HEK293 (cell line): Measurements from ENCODE around the gene ZNF613.

Experiments used
- CTCF ChIA-PET: fragments of 350-600 bp; formaldehyde crosslinking; extraction: SDS; loops from one replicate; lab custom pipeline; 2021; ENCODE audit warnings: antibody characterized with exemption; lab: Yijun Ruan, JAX
- POLR2A ChIA-PET: fragments of 300-600 bp; formaldehyde crosslinking; extraction: SDS; loops from one replicate; lab custom pipeline; 2020; ENCODE audit warnings: antibody characterized with exemption, inconsistent platforms; lab: Yijun Ruan, JAX
- H3K27ac ChIP-seq: fragments of 200-500 bp; sonication (Bioruptor generic); 2 replicates; pipeline ENCODE4 v1.5.1; 2014; ENCODE audit warnings: low read depth, low read length, control low read depth, inconsistent platforms; ENCODE audit errors: extremely low read depth
- H3K36me3 ChIP-seq, 2 experiments: fragments of 200-500 bp in 1 of 2; sonication (Bioruptor generic) in 1 of 2; 1 replicate in 1 of 2; 2 replicates in 1 of 2; pipeline ENCODE4 v1.5.1; 2014 to 2017; ENCODE audit warnings: inconsistent platforms in 2 of 2, low read length in 2 of 2; ENCODE audit not compliant: control insufficient read depth in 2 of 2, insufficient read depth in 1 of 2
- H3K4me1 ChIP-seq: fragments of 200-500 bp; sonication (Bioruptor generic); 2 replicates; pipeline ENCODE4 v1.5.1; 2014; ENCODE audit warnings: mild to moderate bottlenecking, low read length, inconsistent platforms; ENCODE audit not compliant: control insufficient read depth, insufficient read depth
- H3K4me3 ChIP-seq: 2 replicates; pipeline ENCODE4 v1.5.1; 2011; ENCODE audit warnings: low read depth, mild to moderate bottlenecking, control low read depth, low read length, moderate library complexity
- H3K9me3 ChIP-seq: fragments of 200-500 bp; sonication (Bioruptor generic); 2 replicates; pipeline ENCODE4 v1.5.1; 2014; ENCODE audit warnings: low read depth, low read length, inconsistent platforms; ENCODE audit not compliant: control insufficient read depth, insufficient read depth
- BCL11B ChIP-seq: fragments of 450-650 bp; formaldehyde crosslinking; IDR thresholded peaks from 2 replicates; pipeline ENCODE4 v1.5.1; 2016; ENCODE audit warnings: low read depth, missing biosample characterization, missing genetic modification characterization
- GLIS2 ChIP-seq: fragments of 450-650 bp; formaldehyde crosslinking; IDR thresholded peaks from 2 replicates; pipeline ENCODE4 v1.5.1; 2016; ENCODE audit warnings: missing biosample characterization, missing genetic modification characterization
- PRDM1 ChIP-seq: fragments of 450-650 bp; formaldehyde crosslinking; IDR thresholded peaks from 2 replicates; pipeline ENCODE4; 2016; ENCODE audit warnings: missing biosample characterization, missing genetic modification characterization
- TRIM28 ChIP-seq: IDR thresholded peaks from 2 replicates; pipeline ENCODE4 v1.6.1; 2011; ENCODE audit warnings: low read length, control low read depth, borderline replicate concordance
- YY1 ChIP-seq: fragments of 450-650 bp; formaldehyde crosslinking; IDR thresholded peaks from 2 replicates; pipeline ENCODE4 v1.5.1; 2018; ENCODE audit warnings: missing biosample characterization, missing genetic modification characterization
- ZBTB21 ChIP-seq: fragments of 450-650 bp; formaldehyde crosslinking; IDR thresholded peaks from 2 replicates; pipeline ENCODE4 v1.5.1; 2017; ENCODE audit warnings: missing biosample characterization, missing genetic modification characterization
- ZBTB48 ChIP-seq: fragments of 450-650 bp; formaldehyde crosslinking; IDR thresholded peaks from 2 replicates; pipeline ENCODE4 v1.5.1; 2016; ENCODE audit warnings: missing biosample characterization, missing genetic modification characterization
- ZBTB8A ChIP-seq: fragments of 450-650 bp; formaldehyde crosslinking; IDR thresholded peaks from 2 replicates; pipeline ENCODE4 v1.5.1; 2016; ENCODE audit warnings: missing biosample characterization, missing genetic modification characterization
- ZFP69B ChIP-seq: fragments of 450-650 bp; formaldehyde crosslinking; IDR thresholded peaks from 2 replicates; pipeline ENCODE4 v1.5.1; 2016; ENCODE audit warnings: missing biosample characterization, missing genetic modification characterization
- ZNF112 ChIP-seq: fragments of 450-650 bp; formaldehyde crosslinking; IDR thresholded peaks from 2 replicates; pipeline ENCODE4 v1.5.0; 2017; ENCODE audit warnings: missing biosample characterization, missing genetic modification characterization
- ZNF140 ChIP-seq: fragments of 450-650 bp; formaldehyde crosslinking; IDR thresholded peaks from 2 replicates; pipeline ENCODE4 v1.5.1; 2016; ENCODE audit warnings: missing biosample characterization, missing genetic modification characterization
- ZNF214 ChIP-seq: fragments of 450-650 bp; formaldehyde crosslinking; IDR thresholded peaks from 2 replicates; pipeline ENCODE4 v1.5.1; 2017; ENCODE audit warnings: missing biosample characterization, mild to moderate bottlenecking, missing genetic modification characterization, borderline replicate concordance
- ZNF274 ChIP-seq, 2 experiments: fragments of 200-500 bp in 1 of 2; fragments of 450-650 bp in 1 of 2; sonication (Bioruptor generic) in 1 of 2; formaldehyde crosslinking in 1 of 2; IDR thresholded peaks; 2 replicates each; pipeline versions ENCODE4 v1.5.1 to v1.6.1; 2014 to 2016; ENCODE audit warnings: borderline replicate concordance in 1 of 2, inconsistent platforms in 1 of 2, low read length in 1 of 2, missing biosample characterization in 1 of 2, missing genetic modification characterization in 1 of 2
- ZNF514 ChIP-seq: fragments of 450-650 bp; formaldehyde crosslinking; IDR thresholded peaks from 2 replicates; pipeline ENCODE4 v1.5.1; 2016; ENCODE audit warnings: missing biosample characterization, missing genetic modification characterization
- ZNF548 ChIP-seq: fragments of 450-650 bp; formaldehyde crosslinking; IDR thresholded peaks from 2 replicates; pipeline ENCODE4 v1.5.1; 2016; ENCODE audit warnings: missing biosample characterization, missing genetic modification characterization
- ZNF549 ChIP-seq: fragments of 450-650 bp; IDR thresholded peaks from 2 replicates; pipeline ENCODE4 v1.5.1; 2018; ENCODE audit warnings: missing biosample characterization, missing genetic modification characterization, mild to moderate bottlenecking, inconsistent platforms, moderate library complexity
- ZNF558 ChIP-seq: fragments of 450-650 bp; formaldehyde crosslinking; IDR thresholded peaks from 2 replicates; pipeline ENCODE4 v1.5.1; 2016; ENCODE audit warnings: missing biosample characterization, missing genetic modification characterization
- ZNF623 ChIP-seq: fragments of 450-650 bp; formaldehyde crosslinking; IDR thresholded peaks from 2 replicates; pipeline ENCODE4 v1.5.1; 2016; ENCODE audit warnings: missing biosample characterization, missing genetic modification characterization
- ZNF768 ChIP-seq: fragments of 450-650 bp; formaldehyde crosslinking; IDR thresholded peaks from 2 replicates; pipeline ENCODE4 v1.5.1; 2018; ENCODE audit warnings: missing biosample characterization, mild to moderate bottlenecking, missing genetic modification characterization
- ZNF791 ChIP-seq: fragments of 450-650 bp; formaldehyde crosslinking; IDR thresholded peaks from 2 replicates; pipeline ENCODE4 v1.5.1; 2016; ENCODE audit warnings: missing biosample characterization, missing genetic modification characterization
- ZNF792 ChIP-seq: fragments of 450-650 bp; formaldehyde crosslinking; IDR thresholded peaks from 2 replicates; pipeline ENCODE4 v1.5.1; 2016; ENCODE audit warnings: missing biosample characterization, missing genetic modification characterization
- ZSCAN16 ChIP-seq: fragments of 450-650 bp; formaldehyde crosslinking; IDR thresholded peaks from 2 replicates; pipeline ENCODE4 v1.5.1; 2016; ENCODE audit warnings: missing biosample characterization, missing genetic modification characterization
- ZSCAN23 ChIP-seq: fragments of 450-650 bp; formaldehyde crosslinking; IDR thresholded peaks from 2 replicates; pipeline ENCODE4 v1.5.1; 2016; ENCODE audit warnings: missing biosample characterization, missing genetic modification characterization
- TF ChIP-seq, protein P1 (sequence below): fragments of 450-650 bp; formaldehyde crosslinking; IDR thresholded peaks from 2 replicates; pipeline ENCODE4 v1.5.1; 2017; ENCODE audit warnings: missing biosample characterization, mild to moderate bottlenecking, missing genetic modification characterization, moderate library complexity
- TF ChIP-seq, protein P2 (sequence below): fragments of 450-650 bp; formaldehyde crosslinking; IDR thresholded peaks from 2 replicates; pipeline ENCODE4 v1.5.1; 2016; ENCODE audit warnings: missing biosample characterization, missing genetic modification characterization
- TF ChIP-seq, protein P3 (sequence below): fragments of 450-650 bp; formaldehyde crosslinking; conservative IDR thresholded peaks from 2 replicates; pipeline ENCODE4 v1.5.1; 2016; ENCODE audit warnings: low read depth, missing biosample characterization, missing genetic modification characterization
- TF ChIP-seq, protein P4 (sequence below): sonication (generic); formaldehyde crosslinking; IDR thresholded peaks from 2 replicates; pipeline ENCODE4 v1.8.1; 2022; ENCODE audit warnings: mild to moderate bottlenecking, moderate library complexity, missing genetic modification reagents

Gene ZNF613

DNA sequence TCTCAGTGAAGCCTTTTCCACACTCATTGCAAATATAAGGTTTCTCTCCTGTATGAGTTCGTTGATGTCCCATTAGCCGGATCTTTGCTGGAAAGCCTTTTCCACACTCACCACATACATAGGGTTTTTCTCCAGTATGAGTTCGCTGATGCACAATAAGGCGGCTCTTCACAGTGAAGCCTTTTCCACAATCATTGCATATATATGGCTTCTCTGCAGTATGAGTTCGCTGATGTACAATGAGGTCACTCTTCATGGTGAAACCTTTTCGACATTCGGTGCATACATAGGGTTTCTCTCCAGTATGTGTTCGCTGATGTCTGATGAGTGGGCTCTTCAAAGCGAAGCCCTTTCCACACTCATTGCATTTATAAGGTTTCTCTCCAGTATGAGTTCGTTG lies 66.2 kb downstream of the ZNF613 start:
- TF ChIP-seq ZSCAN16 (tag by site-specific recombination): no peak
- TF ChIP-seq ZBTB48 (tag by site-specific recombination): no peak
- TF ChIP-seq ZFP69B (tag by site-specific recombination): no peak
- no peak for TF ChIP-seq ZNF791 (tag by site-specific recombination)
- no peak for TF ChIP-seq YY1 (tag by site-specific recombination)
- no peak for TF ChIP-seq ZNF792
- TF ChIP-seq ZNF140 (tag by site-specific recombination): no peak
- TF ChIP-seq ZNF274 (IDR thresholded peaks at IDR 0.05; ENCODE audit: low read length): peak; percentile 62
- TF ChIP-seq ZNF274 (tag by site-specific recombination; IDR thresholded peaks at IDR 0.05; ENCODE audit: borderline replicate concordance): peak; percentile 78
- ChIA-PET CTCF (no interaction called here), POLR2A (no interaction called here)
- Histone ChIP-seq H3K4me3 (no peak overlapping the region), H3K36me3 (peaks cover 25 to 56% of the 10 kb centered on the region in 2 experiments), H3K9me3 (no peaks in the 10 kb centered on the region; the same call in none of the 2 replicates), H3K4me1 (no peaks in the 10 kb centered on the region), H3K27ac (no peak overlapping the region)

DNA sequence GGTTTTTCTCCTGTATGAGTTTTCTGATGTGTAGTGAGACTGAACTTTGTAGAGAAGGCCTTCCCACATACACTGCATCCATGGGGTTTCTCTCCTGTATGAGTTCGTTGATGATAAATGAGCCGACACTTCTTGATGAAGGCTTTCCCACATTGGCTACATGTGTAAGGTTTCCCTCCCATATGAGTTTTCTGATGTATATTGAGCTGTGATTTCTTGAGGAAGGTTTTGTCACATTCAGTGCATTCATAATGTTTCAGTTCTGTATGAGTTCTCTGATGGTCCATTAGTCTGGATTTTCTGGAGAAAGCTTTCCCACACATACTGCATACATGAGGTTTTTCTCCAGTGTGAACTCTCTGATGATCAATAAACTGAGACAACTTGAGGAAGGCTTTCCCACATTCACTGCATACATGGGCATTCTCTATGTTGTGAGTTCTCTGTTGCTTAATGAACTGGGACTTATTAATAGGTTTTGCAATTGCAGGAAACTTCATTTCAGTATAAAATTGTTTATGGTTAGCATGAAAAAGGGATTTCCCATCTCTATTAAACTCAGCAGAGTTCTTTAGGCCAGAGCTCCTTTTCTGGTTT lies 66.9 kb downstream of the ZNF613 start:
- Histone ChIP-seq H3K4me3 (no peak overlapping the region), H3K4me1 (no peaks in the 10 kb centered on the region), H3K36me3 (peaks cover 32 to 63% of the 10 kb centered on the region in 2 experiments), H3K27ac (no peak overlapping the region), H3K9me3 (peaks cover 2% of the 10 kb centered on the region)
- POLR2A ChIA-PET: no interaction called here
- CTCF ChIA-PET: no interaction called here
- TF ChIP-seq, protein P1, sequence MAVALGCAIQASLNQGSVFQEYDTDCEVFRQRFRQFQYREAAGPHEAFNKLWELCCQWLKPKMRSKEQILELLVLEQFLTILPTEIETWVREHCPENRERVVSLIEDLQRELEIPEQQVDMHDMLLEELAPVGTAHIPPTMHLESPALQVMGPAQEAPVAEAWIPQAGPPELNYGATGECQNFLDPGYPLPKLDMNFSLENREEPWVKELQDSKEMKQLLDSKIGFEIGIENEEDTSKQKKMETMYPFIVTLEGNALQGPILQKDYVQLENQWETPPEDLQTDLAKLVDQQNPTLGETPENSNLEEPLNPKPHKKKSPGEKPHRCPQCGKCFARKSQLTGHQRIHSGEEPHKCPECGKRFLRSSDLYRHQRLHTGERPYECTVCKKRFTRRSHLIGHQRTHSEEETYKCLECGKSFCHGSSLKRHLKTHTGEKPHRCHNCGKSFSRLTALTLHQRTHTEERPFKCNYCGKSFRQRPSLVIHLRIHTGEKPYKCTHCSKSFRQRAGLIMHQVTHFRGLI (tag by site-specific recombination): no peak
- TF ChIP-seq BCL11B (tag by site-specific recombination) (no peak), GLIS2 (tag by site-specific recombination) (no peak), ZNF558 (tag by site-specific recombination) (no peak), ZNF112 (tag by site-specific recombination) (no peak), TRIM28 (peak; percentile 78; the same call in 1 of the 2 replicates), YY1 (tag by site-specific recombination) (no peak), ZNF514 (no peak), ZBTB8A (tag by site-specific recombination) (no peak), ZNF623 (tag by site-specific recombination) (no peak), ZBTB21 (tag by site-specific recombination) (no peak), ZNF214 (no peak), ZNF549 (no peak), PRDM1 (tag by site-specific recombination) (no peak), ZNF548 (no peak), ZNF768 (tag by site-specific recombination) (no peak), ZSCAN23 (tag by site-specific recombination) (no peak), ZNF274 (IDR thresholded peaks at IDR 0.05; ENCODE audit: low read length) (peak; percentile 87), ZNF274 (tag by site-specific recombination; IDR thresholded peaks at IDR 0.05; ENCODE audit: borderline replicate concordance) (peak; percentile 96)
- TF ChIP-seq, protein P2, sequence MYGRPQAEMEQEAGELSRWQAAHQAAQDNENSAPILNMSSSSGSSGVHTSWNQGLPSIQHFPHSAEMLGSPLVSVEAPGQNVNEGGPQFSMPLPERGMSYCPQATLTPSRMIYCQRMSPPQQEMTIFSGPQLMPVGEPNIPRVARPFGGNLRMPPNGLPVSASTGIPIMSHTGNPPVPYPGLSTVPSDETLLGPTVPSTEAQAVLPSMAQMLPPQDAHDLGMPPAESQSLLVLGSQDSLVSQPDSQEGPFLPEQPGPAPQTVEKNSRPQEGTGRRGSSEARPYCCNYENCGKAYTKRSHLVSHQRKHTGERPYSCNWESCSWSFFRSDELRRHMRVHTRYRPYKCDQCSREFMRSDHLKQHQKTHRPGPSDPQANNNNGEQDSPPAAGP (tag by site-specific recombination): no peak
- TF ChIP-seq, protein P3, sequence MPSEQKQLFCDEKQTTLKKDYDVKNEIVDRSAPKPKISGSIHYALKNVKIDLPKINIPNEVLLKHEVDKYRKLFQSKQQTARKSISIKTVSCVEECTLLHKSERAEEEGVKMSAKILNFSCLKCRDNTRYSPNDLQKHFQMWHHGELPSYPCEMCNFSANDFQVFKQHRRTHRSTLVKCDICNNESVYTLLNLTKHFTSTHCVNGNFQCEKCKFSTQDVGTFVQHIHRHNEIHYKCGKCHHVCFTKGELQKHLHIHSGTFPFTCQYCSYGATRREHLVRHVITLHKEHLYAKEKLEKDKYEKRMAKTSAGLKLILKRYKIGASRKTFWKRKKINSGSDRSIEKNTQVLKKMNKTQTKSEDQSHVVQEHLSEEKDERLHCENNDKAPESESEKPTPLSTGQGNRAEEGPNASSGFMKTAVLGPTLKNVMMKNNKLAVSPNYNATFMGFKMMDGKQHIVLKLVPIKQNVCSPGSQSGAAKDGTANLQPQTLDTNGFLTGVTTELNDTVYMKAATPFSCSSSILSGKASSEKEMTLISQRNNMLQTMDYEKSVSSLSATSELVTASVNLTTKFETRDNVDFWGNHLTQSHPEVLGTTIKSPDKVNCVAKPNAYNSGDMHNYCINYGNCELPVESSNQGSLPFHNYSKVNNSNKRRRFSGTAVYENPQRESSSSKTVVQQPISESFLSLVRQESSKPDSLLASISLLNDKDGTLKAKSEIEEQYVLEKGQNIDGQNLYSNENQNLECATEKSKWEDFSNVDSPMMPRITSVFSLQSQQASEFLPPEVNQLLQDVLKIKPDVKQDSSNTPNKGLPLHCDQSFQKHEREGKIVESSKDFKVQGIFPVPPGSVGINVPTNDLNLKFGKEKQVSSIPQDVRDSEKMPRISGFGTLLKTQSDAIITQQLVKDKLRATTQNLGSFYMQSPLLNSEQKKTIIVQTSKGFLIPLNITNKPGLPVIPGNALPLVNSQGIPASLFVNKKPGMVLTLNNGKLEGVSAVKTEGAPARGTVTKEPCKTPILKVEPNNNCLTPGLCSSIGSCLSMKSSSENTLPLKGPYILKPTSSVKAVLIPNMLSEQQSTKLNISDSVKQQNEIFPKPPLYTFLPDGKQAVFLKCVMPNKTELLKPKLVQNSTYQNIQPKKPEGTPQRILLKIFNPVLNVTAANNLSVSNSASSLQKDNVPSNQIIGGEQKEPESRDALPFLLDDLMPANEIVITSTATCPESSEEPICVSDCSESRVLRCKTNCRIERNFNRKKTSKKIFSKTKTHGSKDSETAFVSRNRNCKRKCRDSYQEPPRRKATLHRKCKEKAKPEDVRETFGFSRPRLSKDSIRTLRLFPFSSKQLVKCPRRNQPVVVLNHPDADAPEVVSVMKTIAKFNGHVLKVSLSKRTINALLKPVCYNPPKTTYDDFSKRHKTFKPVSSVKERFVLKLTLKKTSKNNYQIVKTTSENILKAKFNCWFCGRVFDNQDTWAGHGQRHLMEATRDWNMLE (tag by site-specific recombination): no peak
- TF ChIP-seq, protein P4, sequence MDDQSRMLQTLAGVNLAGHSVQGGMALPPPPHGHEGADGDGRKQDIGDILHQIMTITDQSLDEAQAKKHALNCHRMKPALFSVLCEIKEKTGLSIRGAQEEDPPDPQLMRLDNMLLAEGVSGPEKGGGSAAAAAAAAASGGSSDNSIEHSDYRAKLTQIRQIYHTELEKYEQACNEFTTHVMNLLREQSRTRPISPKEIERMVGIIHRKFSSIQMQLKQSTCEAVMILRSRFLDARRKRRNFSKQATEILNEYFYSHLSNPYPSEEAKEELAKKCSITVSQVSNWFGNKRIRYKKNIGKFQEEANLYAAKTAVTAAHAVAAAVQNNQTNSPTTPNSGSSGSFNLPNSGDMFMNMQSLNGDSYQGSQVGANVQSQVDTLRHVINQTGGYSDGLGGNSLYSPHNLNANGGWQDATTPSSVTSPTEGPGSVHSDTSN: no peak
